8988T (cell line): ENCODE measurements around the gene APOL5.
"Not testable (repeated sequence)": the region's sequence is repeated elsewhere in the genome, so short reads cannot be mapped to it uniquely, and the experiment has no call there.

ENCODE experiments used
- DNase-seq: peaks from one replicate; pipeline ENCODE4 v3.0.0; 2011

APOL5 gene

GRCh38 chr22:35717572-35717971 is at the start of gene APOL5:
Gene APOL5, plus strand, starts transcription at chr22:35717872. Its CDS starts 0 bp downstream, at chr22:35717872.
- no peak for DNase-seq

DNA sequence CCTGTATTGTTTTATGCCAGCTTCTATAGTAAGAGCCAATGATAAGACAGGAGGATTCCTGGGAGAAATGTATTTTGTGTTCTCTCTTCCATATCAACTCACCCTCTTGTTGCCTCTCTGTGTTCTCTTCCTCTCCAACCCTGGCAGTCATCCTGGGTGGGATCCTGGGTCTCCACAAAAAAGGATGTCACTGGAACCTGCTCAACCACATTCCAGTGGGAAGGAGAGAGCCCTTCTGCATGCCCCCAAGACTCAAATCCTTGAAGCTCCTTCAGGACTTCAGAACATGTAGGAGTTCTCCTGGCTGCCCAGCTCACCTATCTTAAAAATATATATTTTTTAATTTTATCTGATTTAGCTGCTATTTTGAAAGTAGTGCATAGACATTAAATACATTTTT is 43.3 kb upstream of the APOL5 start:
- no peak for DNase-seq

GRCh38 chr22:35676065-35676464 is 41.6 kb upstream of the APOL5 start:
- DNase-seq, result not testable (repeated sequence)

GRCh38 chr22:35677460-35678187 is 40.0 kb upstream of the APOL5 start:
- DNase-seq, result no peak

GRCh38 chr22:35678836-35679235 is 38.8 kb upstream of the APOL5 start:
- no peak for DNase-seq

DNA sequence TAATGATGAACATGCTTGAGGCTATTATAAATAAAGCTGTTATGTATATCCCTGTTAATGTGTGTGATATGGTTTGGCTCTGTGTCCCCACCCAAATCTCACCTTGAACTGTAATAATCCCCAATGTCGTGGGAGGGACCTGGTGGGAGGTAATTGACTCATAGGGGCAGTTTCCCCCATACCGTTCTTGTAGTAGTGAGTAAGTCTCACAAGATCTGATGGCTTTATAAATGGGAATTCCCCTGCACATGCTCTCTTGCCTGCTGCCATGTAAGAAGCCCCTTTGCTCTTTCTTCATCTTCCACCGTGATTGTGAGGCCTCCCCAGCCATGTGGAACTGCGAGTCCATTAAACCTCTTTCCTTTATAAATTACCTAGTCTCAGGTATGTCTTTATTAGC is 38.2 kb upstream of the APOL5 start:
- DNase-seq, result not testable (repeated sequence)

- no peak for DNase-seq
Observed at GRCh38 chr22:35681454-35682052, 36.1 kb upstream of the APOL5 start.

GRCh38 chr22:35683560-35683959 is 34.1 kb upstream of the APOL5 start:
- no peak for DNase-seq

DNA sequence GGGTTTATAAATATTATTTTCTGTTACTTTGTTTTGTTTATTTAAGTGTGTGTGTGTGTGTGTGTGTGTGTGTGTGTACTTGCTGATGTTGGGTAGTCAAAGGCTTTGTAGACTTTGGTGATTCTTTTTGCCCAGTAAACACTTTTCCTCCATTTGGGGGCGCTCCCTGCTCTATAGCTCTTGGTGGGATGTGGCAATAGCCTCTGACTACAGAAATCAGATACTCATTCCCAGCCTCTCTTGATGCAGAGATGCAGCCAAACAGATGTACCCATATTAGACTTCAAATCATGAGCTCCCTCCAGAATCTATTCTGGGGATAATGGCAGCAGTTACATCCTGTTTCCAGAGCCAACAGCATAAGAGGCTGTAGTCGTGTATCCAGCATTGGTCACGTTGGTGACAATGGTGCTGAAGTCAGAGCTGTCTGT is 33.4 kb upstream of the APOL5 start:
- DNase-seq, result no peak

- DNase-seq, result no peak
Observed at GRCh38 chr22:35684732-35685131, 32.9 kb upstream of the APOL5 start.

DNA sequence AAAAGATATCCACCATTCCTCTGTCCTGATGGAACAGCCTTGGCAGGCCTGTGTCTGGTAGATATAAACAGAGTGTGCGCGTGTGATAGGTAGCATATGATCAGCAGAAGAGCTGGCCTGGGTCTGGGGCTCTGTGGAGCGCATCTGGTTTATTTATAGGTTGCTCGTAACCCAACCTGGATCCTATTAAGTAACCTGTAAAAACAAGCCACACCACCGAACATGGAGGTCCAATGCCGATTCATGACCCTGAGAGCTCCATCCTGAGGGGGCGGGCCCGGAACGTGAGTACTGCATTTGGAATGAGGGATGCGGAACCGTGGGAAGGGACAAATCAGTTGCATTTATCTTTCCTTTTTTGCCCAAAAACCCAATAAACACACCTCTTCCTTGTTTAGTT is 31.9 kb upstream of the APOL5 start:
- DNase-seq, result no peak

DNA sequence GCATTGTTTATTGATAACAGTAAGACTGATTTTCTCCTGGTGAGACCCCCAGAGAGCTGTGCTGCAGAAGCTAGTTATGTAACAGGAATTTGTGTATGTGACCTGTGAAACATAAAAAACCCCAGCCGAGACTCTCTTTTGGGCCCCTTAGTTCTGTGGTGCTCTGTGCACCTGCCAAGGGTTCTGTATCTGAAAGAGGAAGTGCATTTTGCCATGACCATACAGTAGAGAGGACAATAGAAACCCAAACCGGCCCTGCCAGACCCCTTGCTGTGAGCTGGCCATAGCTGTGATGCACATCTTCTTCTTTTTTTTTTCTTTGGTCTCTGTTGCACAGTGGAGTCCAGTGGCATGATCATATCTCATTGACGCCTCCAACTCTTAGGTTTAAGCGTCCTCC is 31.4 kb upstream of the APOL5 start:
- no peak for DNase-seq

DNA sequence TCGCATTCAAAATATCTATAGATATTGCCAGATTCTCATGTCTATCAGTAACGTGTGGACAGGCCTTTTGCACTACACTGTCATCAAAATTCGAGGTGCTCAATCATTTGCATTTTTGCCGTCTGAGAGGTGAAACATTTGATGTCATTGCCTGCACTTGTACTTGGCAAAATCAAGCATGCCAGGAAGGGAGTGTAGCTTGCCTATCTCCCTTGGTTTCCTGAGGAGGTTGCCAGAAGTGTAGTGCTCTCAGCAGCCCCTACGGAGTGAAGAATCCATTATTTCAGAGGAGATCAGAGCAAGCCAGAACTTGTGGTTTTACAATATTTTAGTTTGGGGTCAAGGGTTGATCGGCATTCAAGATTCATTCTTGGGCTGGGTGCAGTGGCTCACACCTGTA is 30.2 kb upstream of the APOL5 start:
- DNase-seq, result no peak

GRCh38 chr22:35688913-35689675 is 28.6 kb upstream of the APOL5 start:
- no peak for DNase-seq

GRCh38 chr22:35690001-35690400 is 27.7 kb upstream of the APOL5 start:
- no peak for DNase-seq

- no peak for DNase-seq
Observed at GRCh38 chr22:35695202-35695601, 22.5 kb upstream of the APOL5 start.

DNA sequence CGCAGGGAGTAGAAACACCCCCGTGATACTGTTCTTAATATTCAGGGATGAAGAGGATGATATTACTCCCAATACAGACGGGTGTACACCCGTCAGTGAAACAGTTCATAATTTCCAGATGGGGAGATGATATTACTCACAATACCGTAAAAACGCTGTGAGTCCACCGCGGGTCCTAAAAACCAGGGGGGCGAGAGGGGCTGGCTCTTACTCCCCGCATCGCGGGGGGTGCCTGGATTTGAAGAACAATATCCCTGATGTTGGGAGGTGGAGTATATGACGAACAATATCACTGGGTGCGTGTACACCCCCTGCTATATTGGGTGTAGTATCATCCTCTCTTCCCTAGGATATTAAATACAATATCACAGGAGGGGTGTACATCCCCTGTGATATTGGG is 20.5 kb upstream of the APOL5 start:
- DNase-seq, result no peak

- not testable (repeated sequence) for DNase-seq
Observed at GRCh38 chr22:35699852-35700251, 17.8 kb upstream of the APOL5 start.

DNA sequence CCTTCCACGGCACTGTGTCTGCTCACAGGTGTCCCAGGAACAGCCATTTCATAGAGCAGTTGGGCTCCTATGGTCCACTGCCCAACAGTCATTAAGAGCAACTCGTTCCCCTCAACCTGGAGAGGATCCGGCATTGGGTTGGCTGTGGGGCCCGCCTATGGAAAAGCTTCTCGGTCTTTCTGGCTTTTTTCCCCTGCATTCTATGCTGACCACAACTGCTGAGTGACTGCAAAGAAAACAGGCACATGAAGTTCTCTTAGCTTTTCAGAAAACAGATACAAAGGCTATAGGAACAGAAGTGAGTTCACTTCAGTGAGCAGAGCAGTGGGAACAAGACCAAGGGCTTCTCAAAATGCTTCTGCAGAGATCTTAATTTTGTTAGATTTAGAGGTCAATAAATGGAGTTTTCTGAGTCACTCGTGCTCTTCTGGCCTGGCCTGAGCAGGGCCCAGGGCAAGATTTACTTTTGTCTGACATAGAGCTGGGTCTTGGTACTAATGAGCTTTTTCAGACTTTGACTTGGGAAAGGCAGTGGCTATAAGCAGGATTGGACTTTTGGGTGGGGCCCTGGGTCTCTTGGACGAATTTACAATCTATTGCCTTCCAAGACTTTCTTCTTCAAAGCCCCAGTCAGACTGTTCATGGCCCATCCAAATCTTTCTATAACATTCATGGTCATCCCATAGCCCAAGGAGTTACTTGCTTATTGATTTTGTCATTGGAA is 13.6 kb upstream of the APOL5 start:
- DNase-seq, result no peak

DNA sequence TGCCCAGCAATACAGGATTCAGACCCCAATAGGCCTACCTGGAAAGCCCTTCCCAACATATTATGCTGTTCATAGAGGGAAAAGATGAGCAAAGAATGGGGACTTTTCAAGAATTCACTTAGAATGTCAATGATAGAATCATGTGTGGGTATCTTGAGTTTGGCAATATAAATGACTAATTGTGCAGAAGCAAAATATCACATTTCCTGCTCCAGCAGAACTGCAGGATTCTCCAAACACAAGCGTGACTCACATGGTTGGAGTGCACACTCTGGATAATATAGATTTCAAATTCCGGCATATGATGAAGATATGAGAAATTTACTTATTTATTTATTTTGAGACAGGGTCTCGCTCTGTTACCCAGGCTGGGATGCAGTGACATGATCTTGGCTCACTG is 12.5 kb upstream of the APOL5 start:
- DNase-seq, result no peak

GRCh38 chr22:35708453-35708852 is 9.2 kb upstream of the APOL5 start:
- DNase-seq, result no peak

DNA sequence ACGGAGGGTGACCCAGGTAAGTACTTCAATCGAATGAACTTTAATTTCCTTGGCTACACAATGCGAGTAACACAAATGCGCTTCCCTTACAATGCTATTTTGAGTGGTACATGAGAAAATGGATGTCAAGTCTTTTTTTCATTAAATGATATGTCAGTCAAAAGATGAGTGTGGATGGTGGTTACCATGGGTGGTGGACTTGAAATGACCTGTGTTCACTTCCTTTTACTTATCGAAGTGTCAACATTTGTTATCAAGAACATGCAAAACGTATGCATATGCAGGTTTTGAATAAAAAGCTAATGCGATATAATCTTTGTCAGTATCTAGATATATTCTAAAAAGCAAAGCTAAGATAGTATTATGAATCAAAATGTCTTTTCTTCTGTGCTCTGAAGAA is 8.8 kb upstream of the APOL5 start:
- no peak for DNase-seq

GRCh38 chr22:35711336-35711735 is 6.3 kb upstream of the APOL5 start:
- no peak for DNase-seq
